Measurements from ENCODE around the gene PEX14.

PEX14 gene

DNA sequence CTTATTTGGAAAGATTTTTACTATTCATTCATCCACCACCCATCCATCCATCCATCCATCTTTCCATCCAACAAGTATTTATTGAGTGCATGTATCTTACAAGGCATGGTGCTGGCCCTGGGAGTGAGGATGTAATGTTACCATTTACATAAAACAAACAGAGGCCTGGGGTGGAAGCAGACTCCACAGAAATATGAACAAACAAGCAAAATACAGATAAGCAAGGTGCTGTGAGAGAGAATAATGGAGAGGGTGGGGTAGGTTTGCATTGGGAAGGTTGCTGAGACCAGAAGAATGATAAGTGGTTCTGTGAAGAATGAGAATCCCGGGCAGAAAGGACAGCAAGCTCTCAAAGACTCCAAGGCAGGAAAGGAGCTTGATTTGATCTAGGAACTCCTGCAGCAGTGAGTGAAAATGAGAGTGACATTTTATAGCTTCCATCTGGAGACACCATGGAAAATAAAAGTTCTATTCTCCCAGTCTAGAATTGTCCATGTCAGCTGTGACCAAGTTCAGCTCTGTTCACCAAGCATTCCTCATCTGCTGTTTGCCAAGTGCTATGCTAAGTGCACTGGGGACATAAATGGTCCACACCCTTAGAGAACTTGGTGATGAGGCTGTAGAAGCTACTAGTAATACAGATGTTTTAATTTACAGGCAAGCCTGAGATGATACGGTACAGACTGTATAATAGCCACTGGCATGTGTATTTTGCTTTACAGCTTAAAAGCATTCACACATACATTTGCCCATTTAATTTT is 75.3 kb downstream of the PEX14 start:
- no peak for DNase-seq (ENCODE audit: low read depth)

DNA sequence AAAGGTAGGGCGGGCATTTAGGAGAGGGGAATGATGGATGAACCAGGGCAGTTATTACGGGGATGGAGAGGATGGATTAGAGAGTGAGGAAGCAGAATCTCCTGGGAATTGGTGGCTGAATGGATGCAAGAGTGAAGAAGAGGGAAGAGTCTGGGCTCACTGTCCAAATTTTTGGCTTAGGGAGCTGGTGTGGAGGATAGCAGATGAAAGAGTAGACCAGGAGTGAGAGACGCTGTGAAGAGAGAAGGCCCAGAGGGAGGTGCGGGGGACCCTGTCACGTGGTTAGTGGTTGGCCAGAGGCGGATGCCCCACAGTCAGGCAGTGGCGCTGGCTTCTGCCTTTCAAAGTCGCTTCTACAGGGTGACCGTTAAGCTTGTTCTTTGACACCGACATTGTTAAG is 78.4 kb downstream of the PEX14 start:
- no peak for DNase-seq (ENCODE audit: low read depth)

DNA sequence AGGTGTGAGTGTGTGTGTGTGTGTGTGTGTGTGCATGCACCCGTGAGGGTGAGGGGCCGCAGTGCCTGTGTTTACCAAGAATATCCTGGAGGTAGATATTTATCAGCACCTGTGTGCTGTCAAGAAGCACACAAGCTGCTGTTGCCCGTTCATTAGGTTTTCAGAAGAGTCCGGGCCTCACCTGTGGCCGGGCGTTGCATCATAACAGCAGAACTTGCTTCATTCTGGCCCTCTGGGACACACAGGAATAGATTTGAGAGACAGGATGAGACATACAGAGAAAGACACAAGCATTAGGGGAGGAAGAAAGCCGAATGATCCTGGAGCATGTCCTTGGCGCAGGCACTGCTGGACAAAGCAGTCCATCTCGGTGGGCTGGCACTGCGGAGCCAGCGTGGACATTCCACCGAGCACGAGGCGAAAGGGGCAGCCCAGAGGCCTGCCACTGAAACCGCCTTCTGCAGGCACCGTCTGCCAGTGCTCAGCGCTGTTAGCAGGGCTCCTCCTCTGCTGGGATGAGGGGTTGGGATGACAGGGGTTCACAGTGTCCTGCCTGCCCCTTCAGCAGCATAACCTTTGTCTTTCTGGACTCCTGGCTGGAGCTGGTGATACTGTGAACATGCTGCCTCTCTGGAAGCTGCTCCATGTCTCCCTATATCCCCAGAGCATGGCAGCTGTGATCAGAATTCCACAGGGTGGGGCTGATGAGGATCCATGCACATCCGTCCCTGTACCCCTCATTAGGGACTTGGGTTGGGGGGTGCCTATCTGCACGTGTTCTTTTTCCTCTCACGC is 81.1 kb downstream of the PEX14 start:
- no peak for DNase-seq (ENCODE audit: low read depth)

DNA sequence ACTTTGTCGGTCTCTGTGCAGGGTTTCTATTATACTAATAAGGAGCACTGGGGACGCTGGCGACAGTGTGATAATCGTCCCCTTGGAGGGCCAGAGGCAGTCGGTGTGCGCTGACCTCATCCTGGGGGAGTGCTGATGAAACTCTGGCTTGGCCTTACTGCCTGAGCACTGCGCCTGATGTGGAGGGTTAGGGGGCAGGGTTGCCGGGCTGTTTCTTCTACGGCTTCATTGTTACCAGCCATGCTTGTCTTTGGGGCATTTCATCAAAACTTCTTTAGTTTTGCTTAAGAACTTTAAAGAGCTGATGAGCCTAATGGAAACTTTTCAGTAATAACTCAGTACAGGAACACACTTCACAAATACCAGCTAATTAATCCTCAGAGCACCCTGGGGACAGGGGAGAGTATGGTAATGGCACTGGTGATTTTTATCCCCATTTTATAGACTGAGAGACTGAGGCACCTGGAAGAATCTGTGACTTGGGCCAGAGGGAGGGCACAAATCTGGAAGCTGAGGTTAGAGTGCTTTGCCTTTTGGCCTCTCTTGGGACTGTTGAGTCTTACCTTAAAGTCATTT is 81.8 kb downstream of the PEX14 start:
- DNase-seq (ENCODE audit: low read depth): no peak

DNA sequence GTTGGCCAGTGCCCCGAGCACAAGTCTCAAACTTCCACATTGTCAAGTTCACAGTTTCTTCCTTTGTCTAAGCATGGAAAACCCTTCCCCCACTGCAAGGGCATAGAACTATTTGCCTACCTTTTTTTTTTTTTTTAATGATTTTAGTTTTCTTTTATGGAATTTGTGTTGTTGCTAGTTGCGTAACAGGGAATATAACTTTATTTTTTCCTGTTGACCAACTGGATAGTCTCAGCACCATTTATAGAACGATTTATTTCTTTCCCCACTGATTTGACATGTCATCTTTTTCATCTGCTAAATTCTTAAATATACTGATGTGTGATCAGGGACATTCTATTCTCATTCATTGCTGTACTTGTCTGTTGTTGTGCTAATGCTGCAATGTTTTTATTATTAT is 83.0 kb downstream of the PEX14 start:
- DNase-seq (ENCODE audit: low read depth): no peak

DNA sequence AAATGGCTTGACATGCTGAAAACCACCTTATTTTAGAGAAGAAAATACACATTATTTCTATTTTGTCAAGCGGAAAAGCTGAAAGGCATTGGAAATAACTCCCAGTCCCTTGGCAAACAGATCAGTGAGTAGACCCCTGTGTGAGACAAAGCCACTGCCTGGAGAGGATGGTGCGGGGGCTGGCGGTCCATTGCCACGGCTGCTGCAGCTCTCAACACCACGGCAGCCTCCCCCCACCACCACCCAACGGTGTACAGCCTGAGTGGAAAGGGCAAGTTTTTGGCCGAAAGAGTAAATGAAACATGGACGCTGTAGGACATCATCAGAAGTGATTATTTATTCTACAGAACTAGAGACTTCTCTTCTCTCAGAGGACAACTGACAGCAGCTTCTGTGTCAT is 84.6 kb downstream of the PEX14 start:
- no peak for DNase-seq (ENCODE audit: low read depth)

DNA sequence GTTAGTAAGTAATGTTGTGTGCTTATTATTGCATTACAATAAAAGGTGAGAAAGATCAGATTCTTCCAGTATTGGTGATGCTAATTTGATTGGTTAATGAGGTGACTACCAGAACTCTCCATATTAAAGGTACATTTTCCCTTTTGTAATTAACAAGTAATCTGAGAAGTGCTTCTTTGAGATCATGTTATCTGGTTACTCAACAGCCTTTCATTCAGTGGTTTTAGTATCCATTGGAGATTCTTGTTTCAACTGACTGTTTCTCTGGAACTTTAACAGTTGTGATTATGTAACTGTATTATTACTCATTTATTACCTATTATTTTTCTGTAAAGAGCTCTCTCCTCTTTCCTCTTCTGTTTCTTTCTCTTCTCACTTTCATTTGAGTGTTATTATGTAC is 86.7 kb downstream of the PEX14 start:
- DNase-seq (ENCODE audit: low read depth): no peak

DNA sequence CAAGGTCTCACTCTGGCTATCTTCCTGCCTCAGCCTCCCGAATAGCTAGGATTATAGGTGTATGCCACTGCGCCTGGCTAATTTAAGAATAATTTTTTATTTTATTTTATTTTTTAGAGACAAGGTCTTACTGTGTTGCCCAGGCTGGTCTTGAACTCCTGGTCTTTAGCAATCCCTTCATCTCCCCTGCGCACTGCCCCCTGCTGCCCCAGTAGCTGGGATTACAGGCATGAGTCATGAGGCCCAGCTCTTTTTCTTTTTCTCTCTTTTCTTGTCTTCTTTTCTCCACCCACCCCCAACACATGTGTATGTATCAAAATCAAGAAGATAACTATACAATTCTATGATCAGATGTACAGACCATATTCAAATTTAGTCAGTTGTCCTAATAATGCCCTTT is 87.2 kb downstream of the PEX14 start:
- DNase-seq (ENCODE audit: low read depth): no peak

DNA sequence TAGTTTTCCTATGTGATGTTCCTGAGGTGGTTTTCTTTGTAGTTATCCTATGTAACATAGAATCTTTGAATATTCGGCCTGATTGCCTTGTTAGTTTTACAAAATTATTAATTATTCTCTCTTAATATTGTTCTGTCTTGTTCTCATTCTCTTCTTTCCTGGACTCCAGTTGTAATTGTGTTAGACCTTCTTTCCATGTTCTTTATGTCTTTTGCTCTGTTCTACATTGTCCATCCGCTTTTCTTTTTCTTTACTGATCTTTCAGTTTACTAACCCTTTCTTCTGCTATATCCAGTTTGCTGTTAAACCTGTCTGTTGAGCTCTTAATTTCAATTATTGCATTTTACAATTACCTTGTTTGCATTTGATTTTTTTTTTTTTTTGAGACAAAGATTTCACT is 89.3 kb downstream of the PEX14 start:
- no peak for DNase-seq (ENCODE audit: low read depth)

DNA sequence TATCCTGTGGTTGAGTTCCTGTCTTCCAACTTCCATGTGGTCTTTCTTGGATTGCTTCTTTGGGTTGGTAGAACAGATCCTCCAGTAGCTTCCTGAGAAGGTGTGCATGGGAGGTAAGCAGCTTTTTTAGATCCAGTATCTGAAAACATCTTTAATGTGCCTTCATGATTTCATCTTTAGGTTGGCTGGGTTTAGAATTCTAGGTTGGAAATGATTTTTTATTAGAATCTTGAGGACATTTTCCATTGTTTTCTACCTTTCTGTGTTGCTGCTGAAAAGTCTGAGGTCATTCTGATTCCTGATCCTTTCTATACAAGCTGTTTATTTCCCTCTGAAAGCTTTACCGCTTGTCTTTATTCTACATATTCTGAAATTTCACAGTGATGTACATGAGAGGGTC is 94.8 kb downstream of the PEX14 start:
- no peak for DNase-seq (ENCODE audit: low read depth)

DNA sequence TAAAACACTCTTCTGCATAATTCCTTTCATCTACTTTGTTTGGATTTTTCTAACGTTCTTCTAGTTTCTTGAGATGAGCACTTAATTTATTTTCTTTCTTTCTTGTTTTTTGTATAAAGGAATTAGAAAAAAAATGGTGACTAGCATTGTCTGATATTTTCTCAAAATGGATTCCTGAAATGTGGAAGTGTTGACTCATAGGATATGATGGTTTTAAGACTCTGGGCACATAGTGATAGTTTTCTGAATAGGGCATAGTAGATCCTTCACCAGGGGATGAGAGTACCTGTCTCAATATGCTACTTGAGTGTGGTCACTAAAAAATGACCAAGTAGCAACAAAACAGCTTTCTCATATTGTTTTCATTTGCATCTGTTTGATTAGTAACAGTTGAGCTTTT is 100.9 kb downstream of the PEX14 start:
- no peak for DNase-seq (ENCODE audit: low read depth)

DNA sequence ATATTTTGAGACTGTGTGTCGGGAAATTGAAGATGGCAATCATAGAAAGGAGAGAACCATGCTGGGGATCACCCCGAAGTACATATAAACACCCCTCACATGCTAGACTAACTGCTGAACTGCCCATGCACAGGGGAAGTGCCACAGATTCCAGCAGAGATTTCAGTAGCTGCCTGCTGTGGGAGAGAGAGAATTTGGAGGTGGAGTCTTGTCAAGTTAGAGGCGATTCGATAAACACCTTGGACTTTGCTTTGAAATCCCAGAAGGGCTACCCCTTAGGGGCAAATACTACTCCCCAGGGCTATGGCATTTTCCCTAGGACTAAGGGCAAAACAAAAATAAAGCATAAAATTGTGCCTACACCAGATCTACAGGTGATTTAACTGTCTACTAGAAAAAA is 103.3 kb downstream of the PEX14 start:
- DNase-seq (ENCODE audit: low read depth): no peak

DNA sequence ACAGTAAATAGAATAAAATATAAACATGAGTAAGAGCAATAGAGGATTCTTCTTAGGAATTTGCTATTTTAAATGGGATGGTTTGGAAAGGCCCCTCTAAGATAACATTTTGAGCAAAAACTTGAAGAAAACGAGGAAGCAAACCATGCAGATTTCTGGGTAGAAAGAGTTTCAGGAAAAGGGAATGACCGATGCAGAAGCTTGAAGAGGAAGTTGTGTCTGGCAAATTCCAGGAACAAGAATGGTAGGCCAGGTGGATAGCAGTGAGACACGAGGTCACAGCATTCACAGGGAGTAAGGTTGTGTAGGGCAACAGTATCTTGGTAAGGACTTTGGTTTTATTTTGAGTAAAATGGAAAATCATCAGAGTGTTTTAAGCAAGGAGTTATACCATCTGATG is 108.9 kb downstream of the PEX14 start:
- DNase-seq (ENCODE audit: low read depth): no peak

DNA sequence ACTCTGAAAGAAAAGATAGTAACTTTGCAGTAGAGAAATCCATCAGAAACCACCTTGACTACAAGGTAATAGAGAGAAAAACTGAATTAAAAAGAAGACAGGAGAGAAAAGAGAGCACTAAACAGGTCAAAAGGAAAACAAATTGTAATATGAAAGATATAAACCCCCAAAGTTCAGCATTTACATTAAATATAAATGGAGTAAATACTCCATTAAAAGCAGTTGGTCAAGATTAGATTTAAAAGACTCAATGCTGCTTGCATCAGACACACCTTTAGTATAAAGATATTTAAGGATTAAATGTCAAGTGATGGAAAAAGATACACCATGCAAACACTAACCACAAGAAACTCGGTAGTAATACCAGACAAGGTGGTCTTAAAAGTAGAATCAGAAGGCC is 110.5 kb downstream of the PEX14 start:
- DNase-seq (ENCODE audit: low read depth): no peak

DNA sequence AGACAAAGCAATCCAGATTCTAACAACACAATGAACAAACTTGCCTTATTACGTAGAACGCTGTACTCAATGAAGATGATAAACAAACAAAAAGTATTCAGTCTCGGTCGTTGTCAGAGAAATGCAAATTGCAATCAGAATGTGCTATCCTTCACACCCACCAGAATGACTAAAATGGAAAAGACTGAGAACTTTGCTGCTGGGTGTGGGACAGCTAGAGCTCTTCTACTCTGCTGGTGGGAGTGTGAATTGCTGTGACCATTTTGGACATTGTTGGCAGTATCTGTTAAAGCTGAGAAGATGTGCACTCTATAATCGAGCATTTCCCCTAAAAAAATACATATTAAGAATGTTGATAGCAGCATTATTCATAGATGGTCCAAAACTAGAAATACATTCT is 111.4 kb downstream of the PEX14 start:
- DNase-seq (ENCODE audit: low read depth): no peak

DNA sequence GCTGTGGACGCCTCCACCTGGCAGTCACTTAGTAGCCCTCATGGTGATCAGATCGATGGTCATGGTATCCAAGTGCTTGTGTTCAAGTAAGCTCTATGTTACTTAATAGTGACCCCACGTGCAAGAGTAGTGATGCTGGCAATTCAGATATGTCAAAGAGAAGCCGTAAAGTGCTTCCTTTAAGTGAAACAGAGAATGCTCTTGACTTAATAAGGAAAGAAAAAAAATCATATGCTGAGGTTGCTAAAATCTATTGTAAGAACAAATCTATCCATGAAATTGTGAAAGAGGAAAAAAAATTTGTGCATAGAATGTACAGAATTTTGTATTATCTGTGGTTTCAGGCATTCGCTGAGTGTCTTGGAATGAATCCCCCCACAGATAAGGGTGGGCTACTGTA is 113.9 kb downstream of the PEX14 start:
- DNase-seq (ENCODE audit: low read depth): no peak

DNA sequence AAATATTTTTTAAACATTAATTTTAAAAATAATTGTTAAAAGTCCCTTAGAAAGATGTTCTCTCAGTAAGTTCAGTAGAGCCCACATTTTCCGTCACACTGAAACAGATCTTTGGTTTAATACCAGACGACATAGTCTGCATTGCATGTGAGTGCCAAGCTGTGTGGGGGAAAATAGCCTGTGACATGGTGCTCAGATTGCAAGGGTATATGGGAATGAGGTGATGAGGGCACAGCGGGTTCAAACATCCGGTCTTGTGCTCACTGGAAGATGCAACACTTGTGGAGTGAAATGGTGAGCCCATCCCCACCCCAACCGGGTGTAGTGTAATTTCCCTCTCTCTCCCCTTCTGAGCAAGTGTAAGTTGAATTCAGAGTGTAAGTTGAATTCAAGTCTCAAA is 114.3 kb downstream of the PEX14 start:
- no peak for DNase-seq (ENCODE audit: low read depth)

DNA sequence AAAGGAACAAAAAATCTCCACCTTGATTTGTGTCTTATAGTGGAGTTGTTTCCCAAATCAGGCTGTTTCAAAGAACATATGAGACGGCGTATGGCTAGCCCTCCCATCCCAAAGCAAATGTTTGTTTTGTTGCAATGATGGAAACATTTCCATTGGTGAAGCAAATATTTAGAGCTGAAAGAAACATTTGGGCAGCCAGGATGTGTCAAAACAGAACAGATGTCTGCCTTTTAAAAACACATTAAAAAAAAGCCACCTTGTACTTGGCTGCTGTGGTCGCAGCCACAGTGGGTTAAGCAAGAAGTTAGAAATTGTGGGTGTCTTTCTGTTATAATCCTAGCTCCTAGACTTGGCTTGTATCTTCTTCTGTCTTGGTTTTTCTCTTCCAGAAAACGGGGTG is 116.3 kb downstream of the PEX14 start:
- no peak for DNase-seq (ENCODE audit: low read depth)

DNA sequence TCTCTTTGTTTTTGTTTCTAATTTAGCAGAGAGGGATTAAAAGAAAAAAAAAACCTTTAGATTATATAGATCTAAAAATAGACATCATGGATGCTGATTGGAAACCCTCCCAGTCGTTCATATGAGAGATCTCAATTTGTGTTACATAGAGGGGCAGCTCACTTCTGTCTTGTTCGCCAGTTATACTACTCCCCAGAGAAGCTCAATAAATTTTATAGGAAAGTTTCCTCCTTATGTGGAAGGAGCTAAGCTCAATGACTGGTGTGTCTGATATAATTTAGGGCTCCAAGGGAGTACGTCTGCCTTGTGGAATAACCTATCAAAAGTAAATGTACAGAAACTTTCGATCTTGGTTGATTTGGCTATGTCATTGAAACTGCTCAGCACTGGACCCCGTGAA is 117.6 kb downstream of the PEX14 start:
- DNase-seq (ENCODE audit: low read depth): no peak

DNA sequence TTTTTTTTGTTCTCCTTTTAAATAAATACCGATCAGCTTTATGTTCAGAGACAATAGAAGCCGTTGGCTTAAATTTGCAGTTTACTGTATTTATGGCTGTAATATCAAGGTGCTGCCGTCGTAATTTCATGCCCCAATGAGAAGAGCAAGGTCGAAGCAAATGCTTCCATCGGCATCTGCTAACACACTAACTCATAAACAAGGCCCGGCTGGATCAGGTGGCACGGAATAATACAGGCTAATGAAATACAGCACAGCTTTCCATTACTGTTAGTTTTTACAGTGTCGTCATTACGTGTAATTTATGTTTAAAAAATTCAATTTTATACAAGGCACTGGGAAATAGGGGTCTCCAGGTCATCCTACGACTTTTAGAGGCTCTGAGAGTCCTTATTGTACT is 119.0 kb downstream of the PEX14 start:
- DNase-seq (ENCODE audit: low read depth): no peak

DNA sequence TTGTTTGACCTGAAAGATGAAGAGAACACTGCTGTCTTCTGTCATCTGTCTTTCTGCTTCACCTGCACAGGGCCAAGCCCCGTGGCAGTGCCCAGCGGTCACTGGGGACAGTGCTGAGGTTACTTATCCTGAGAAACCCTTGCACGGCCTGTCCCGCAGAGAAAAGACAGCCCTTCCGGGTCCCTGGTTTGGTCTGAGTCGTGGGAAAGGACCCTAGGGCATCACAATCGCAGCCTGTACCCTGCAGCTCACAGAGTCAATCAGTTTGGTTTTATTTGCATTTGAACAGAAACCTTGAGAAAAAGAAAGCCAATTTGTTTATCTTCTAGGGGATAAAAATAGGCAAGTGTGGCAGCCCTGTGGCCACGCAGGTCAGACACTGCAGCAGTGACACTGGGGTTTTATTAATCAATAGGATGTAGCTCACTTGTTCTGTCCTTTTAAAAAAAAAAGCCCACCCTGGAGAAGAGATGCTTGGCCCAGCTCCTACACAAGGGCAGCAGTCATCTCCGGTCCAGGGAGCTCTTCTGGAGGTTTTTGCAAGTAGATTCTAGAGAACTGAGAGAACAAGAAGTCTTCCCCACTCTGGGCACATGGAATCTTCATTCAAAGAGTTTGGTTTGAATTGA is 120.0 kb downstream of the PEX14 start:
- DNase-seq (ENCODE audit: low read depth): no peak

DNA sequence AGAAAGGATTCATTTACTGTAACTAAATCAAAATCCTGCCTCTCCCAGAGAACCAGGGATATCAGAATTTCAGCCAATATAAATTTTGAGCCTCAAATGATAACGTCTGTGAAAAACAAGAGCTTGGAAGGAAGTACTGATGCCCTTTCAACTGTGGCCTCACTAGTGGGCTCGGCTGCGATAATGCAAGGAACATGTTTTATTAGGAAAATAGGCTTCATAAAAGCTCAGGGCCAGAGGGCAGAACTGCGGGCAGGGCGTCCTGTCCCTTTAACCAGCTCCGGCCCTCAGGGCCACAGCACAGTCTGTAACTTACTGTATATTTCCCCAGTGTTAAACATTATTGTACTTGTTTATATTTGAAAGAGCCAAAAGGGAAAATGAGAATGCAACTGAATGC is 122.0 kb downstream of the PEX14 start:
- no peak for DNase-seq (ENCODE audit: low read depth)
